ENCODE results near the gene TMEM198. TPM values are rescaled to one million over a fixed set of nuclear protein-coding genes. Genes with fewer than 3 reads are reported as not detected.

TMEM198 gene
- total and polyA plus RNA-seq, 9 of the 15 experiments (the other 6 are each of a cell fraction or from before 2014, with no cell fraction given), result 0.03 to 3.8 (median 1.0) TPM

GRCh38 chr2:219525533-219526232 lies 18.1 kb upstream of the TMEM198 start (continued):
- no peak for TF ChIP-seq CGGBP1 (CRISPR knock-in tag; IDR thresholded peaks at IDR 0.05)
- no peak for TF ChIP-seq HBP1 (CRISPR knock-in tag; IDR thresholded peaks at IDR 0.05)
- TF ChIP-seq ZNF253 (CRISPR knock-in tag; conservative IDR thresholded peaks at IDR 0.05), result no peak
- no peak for TF ChIP-seq XRCC3 (IDR thresholded peaks at IDR 0.05)
- TF ChIP-seq ZNF134 (CRISPR knock-in tag; conservative IDR thresholded peaks at IDR 0.05), result no peak
- TF ChIP-seq ZNF384 (IDR thresholded peaks at IDR 0.05; ENCODE audit: low read depth, low read length), result no peak
- TF ChIP-seq TRIM24 (IDR thresholded peaks at IDR 0.05), result peak in 1 of 2 experiments; percentile 41; a peak in 2 of 4 replicates
- TF ChIP-seq FOXP1 (CRISPR knock-in tag; IDR thresholded peaks at IDR 0.05), result no peak
- TF ChIP-seq NR4A1 (CRISPR knock-in tag; IDR thresholded peaks at IDR 0.05), result no peak
- peak; percentile 56 for TF ChIP-seq NR4A1 (tag; IDR thresholded peaks at IDR 0.05)
- TF ChIP-seq ZBTB1 (CRISPR knock-in tag; IDR thresholded peaks at IDR 0.05; ENCODE audit: borderline replicate concordance, low read depth), result no peak
- no peak for TF ChIP-seq HDAC8 (tag; IDR thresholded peaks at IDR 0.05)
- peak; percentile 81 for TF ChIP-seq MTA1 (IDR thresholded peaks at IDR 0.05; ENCODE audit: borderline replicate concordance)
- no peak for TF ChIP-seq POLR2H (tag; IDR thresholded peaks at IDR 0.05; ENCODE audit: low read depth)
- no peak for TF ChIP-seq ZBED1 (IDR thresholded peaks at IDR 0.05)
- TF ChIP-seq ZNF143 (CRISPR knock-in tag; IDR thresholded peaks at IDR 0.05), result no peak
- no peak for TF ChIP-seq CBX2 (IDR thresholded peaks at IDR 0.05; ENCODE audit: insufficient read depth, low read length, poor library complexity, severe bottlenecking)
- no peak for TF ChIP-seq POLR2A (conservative IDR thresholded peaks at IDR 0.05)
- TF ChIP-seq ZNF740 (CRISPR knock-in tag; IDR thresholded peaks at IDR 0.05), result no peak
- no peak for TF ChIP-seq ZNF740 (tag; IDR thresholded peaks at IDR 0.05)
- no peak for TF ChIP-seq OTX1 (CRISPR knock-in tag; IDR thresholded peaks at IDR 0.05)
- TF ChIP-seq THRA (IDR thresholded peaks at IDR 0.05), result no peak
- TF ChIP-seq PHB (CRISPR knock-in tag; IDR thresholded peaks at IDR 0.05), result no peak
- TF ChIP-seq GABPB1 (CRISPR knock-in tag; IDR thresholded peaks at IDR 0.05), result no peak
- TF ChIP-seq RBBP5 (IDR thresholded peaks at IDR 0.05; ENCODE audit: borderline replicate concordance, insufficient read depth, low read length, poor library complexity, severe bottlenecking), result no peak
- TF ChIP-seq NFE2L1 (tag; IDR thresholded peaks at IDR 0.05; ENCODE audit: borderline replicate concordance, low read depth), result no peak

Measured in K562 (cell line).